Measurements from ENCODE around the gene CCDC122.

CCDC122 gene

GRCh38 chr13:43878892-43879754 is at the start of gene CCDC122:
Gene CCDC122 (minus strand): TSS chr13:43879740. CDS start chr13:43869376, 10,364 bp downstream.
- peak; percentile 82 for DNase-seq

GRCh38 chr13:43924549-43925245 is 45.2 kb upstream of the CCDC122 start:
- DNase-seq, result no peak

- no peak for DNase-seq
Measured at GRCh38 chr13:43920965-43921674, 41.6 kb upstream of the CCDC122 start.

- DNase-seq, result no peak
Measured at GRCh38 chr13:43918636-43919035, 39.1 kb upstream of the CCDC122 start.

- DNase-seq, result no peak
Measured at GRCh38 chr13:43916828-43917227, 37.3 kb upstream of the CCDC122 start.

- DNase-seq, result no peak
Measured at GRCh38 chr13:43915451-43915850, 35.9 kb upstream of the CCDC122 start.

- no peak for DNase-seq
Measured at GRCh38 chr13:43911871-43912270, 32.3 kb upstream of the CCDC122 start.

GRCh38 chr13:43911278-43911677 is 31.7 kb upstream of the CCDC122 start:
- DNase-seq, result no peak

- no peak for DNase-seq
Measured at GRCh38 chr13:43910856-43911255, 31.3 kb upstream of the CCDC122 start.

GRCh38 chr13:43908156-43909126 is 28.9 kb upstream of the CCDC122 start:
- no peak for DNase-seq

- no peak for DNase-seq
Measured at GRCh38 chr13:43905435-43906031, 26.0 kb upstream of the CCDC122 start.

- DNase-seq, result no peak
Measured at GRCh38 chr13:43895940-43896339, 16.4 kb upstream of the CCDC122 start.

GRCh38 chr13:43894438-43894837 is 14.9 kb upstream of the CCDC122 start:
- no peak for DNase-seq

- no peak for DNase-seq
Measured at GRCh38 chr13:43884222-43884621, 4.7 kb upstream of the CCDC122 start.

GRCh38 chr13:43883631-43884030 is 4.1 kb upstream of the CCDC122 start:
- DNase-seq, result no peak

- DNase-seq, result no peak
Measured at GRCh38 chr13:43881580-43881979, 2.0 kb upstream of the CCDC122 start.

GRCh38 chr13:43880926-43881325 is 1.4 kb upstream of the CCDC122 start:
- no peak for DNase-seq

- DNase-seq, result no peak
Measured at GRCh38 chr13:43880214-43880855, 795 bp upstream of the CCDC122 start.

- no peak for DNase-seq
Measured at GRCh38 chr13:43879755-43880181, 228 bp upstream of the CCDC122 start, which contains the start of gene LACC1. Gene LACC1 (plus strand): TSS chr13:43879904. CDS start chr13:43880986, 1,082 bp downstream.

- no peak for DNase-seq
Measured at GRCh38 chr13:43877766-43878165, 1.8 kb downstream of the CCDC122 start.

- no peak for DNase-seq
Measured at GRCh38 chr13:43877326-43877725, 2.2 kb downstream of the CCDC122 start.

Data from stimulated activated CD4-positive, alpha-beta T cell treated with anti-CD3 and anti-CD28 coated beads, Interleukin-4, amount 100 ng/mL, for 1 hour (primary cell).